Measurements from ENCODE around the gene KRTAP9-7.
"Not testable (repeated sequence)": the region's sequence is repeated elsewhere in the genome, so short reads cannot be mapped to it uniquely, and the experiment has no call there.

DNA sequence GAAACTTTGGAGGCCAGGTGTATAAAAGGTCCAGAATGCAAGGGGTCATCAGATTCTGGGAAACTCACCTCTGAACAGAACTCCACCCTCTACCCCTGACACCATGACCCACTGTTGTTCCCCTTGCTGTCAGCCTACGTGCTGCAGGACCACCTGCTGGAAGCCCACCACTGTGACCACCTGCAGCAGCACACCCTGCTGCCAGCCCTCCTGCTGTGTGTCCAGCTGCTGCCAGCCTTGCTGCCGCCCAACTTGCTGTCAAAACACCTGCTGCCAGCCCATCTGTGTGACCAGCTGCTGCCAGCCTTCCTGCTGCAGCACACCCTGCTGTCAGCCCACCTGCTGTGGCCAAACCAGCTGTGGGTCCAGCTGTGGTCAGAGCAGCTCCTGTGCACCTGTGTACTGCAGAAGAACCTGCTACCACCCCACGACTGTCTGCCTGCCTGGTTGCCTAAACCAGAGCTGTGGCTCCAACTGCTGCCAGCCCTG lies 37.5 kb upstream of the KRTAP9-7 start, which contains the start of gene KRTAP9-8:
- not testable (repeated sequence) for TF ChIP-seq POLR2A, CTCF (IDR thresholded peaks at IDR 0.05)

Measured in esophagus squamous epithelium (tissue), 4 donors.